Measurements from ENCODE around the gene CNGA3.
"Not testable (repeated sequence)": the region's sequence is repeated elsewhere in the genome, so short reads cannot be mapped to it uniquely, and the experiment has no call there.

The CNGA3 gene

GRCh38 chr2:98320171-98320570 lies 26.1 kb upstream of the CNGA3 start:
- DNase-seq (ENCODE audit: low read depth) = not testable (repeated sequence)

GRCh38 chr2:98324181-98324580 lies 22.1 kb upstream of the CNGA3 start:
- H3K4me3 ChIP-seq (ENCODE audit: low read depth, low read length) = no peak overlapping the region
- no peak for DNase-seq (ENCODE audit: low read depth)

More at GRCh38 chr2:98320171-98320570, 26.1 kb upstream of the CNGA3 start:
- H3K4me3 ChIP-seq (ENCODE audit: low read depth, low read length) = not testable (repeated sequence)

GRCh38 chr2:98327776-98328175 lies 18.5 kb upstream of the CNGA3 start:
- H3K4me3 ChIP-seq (ENCODE audit: low read depth, low read length) = no peak overlapping the region
- no peak for DNase-seq (ENCODE audit: low read depth)

GRCh38 chr2:98329549-98329948 lies 16.7 kb upstream of the CNGA3 start:
- no peak overlapping the region for H3K4me3 ChIP-seq (ENCODE audit: low read depth, low read length)
- DNase-seq (ENCODE audit: low read depth) = no peak

- DNase-seq (ENCODE audit: low read depth) = no peak
- H3K4me3 ChIP-seq (ENCODE audit: low read depth, low read length) = no peak overlapping the region
These were observed 13.3 kb upstream of the CNGA3 start for GRCh38 chr2:98332989-98333388.

GRCh38 chr2:98333922-98334321 lies 12.3 kb upstream of the CNGA3 start:
- no peak for DNase-seq (ENCODE audit: low read depth)
- H3K4me3 ChIP-seq (ENCODE audit: low read depth, low read length) = no peak overlapping the region

GRCh38 chr2:98334439-98335078 lies 11.7 kb upstream of the CNGA3 start:
- no peak overlapping the region for H3K4me3 ChIP-seq (ENCODE audit: low read depth, low read length)
- DNase-seq (ENCODE audit: low read depth) = peak; percentile 74

- DNase-seq (ENCODE audit: low read depth) = no peak
- no peak overlapping the region for H3K4me3 ChIP-seq (ENCODE audit: low read depth, low read length)
These were observed 11.0 kb upstream of the CNGA3 start for GRCh38 chr2:98335271-98335670.

GRCh38 chr2:98341241-98341640 lies 5.0 kb upstream of the CNGA3 start:
- H3K4me3 ChIP-seq (ENCODE audit: low read depth, low read length) = no peak overlapping the region
- DNase-seq (ENCODE audit: low read depth) = no peak

- H3K4me3 ChIP-seq (ENCODE audit: low read depth, low read length) = no peak overlapping the region
- no peak for DNase-seq (ENCODE audit: low read depth)
These were observed 3.0 kb upstream of the CNGA3 start for GRCh38 chr2:98343285-98343684.

- H3K4me3 ChIP-seq (ENCODE audit: low read depth, low read length) = no peak overlapping the region
- DNase-seq (ENCODE audit: low read depth) = no peak
These were observed 1.2 kb downstream of the CNGA3 start for GRCh38 chr2:98347298-98348065.

- DNase-seq (ENCODE audit: low read depth) = no peak
- H3K4me3 ChIP-seq (ENCODE audit: low read depth, low read length) = no peak overlapping the region
These were observed 1.9 kb downstream of the CNGA3 start for GRCh38 chr2:98348066-98348561.

GRCh38 chr2:98350411-98350810 lies 4.2 kb downstream of the CNGA3 start:
- no peak for DNase-seq (ENCODE audit: low read depth)
- H3K4me3 ChIP-seq (ENCODE audit: low read depth, low read length) = no peak overlapping the region

- no peak for DNase-seq (ENCODE audit: low read depth)
- no peak overlapping the region for H3K4me3 ChIP-seq (ENCODE audit: low read depth, low read length)
These were observed 9.6 kb downstream of the CNGA3 start for GRCh38 chr2:98355881-98356280.

GRCh38 chr2:98356729-98357128 lies 10.5 kb downstream of the CNGA3 start:
- no peak for DNase-seq (ENCODE audit: low read depth)
- H3K4me3 ChIP-seq (ENCODE audit: low read depth, low read length) = no peak overlapping the region

GRCh38 chr2:98357849-98358248 lies 11.6 kb downstream of the CNGA3 start:
- no peak overlapping the region for H3K4me3 ChIP-seq (ENCODE audit: low read depth, low read length)
- no peak for DNase-seq (ENCODE audit: low read depth)

GRCh38 chr2:98359986-98360385 lies 13.7 kb downstream of the CNGA3 start:
- no peak for DNase-seq (ENCODE audit: low read depth)
- H3K4me3 ChIP-seq (ENCODE audit: low read depth, low read length) = no peak overlapping the region

GRCh38 chr2:98367721-98368120 lies 21.5 kb downstream of the CNGA3 start:
- no peak overlapping the region for H3K4me3 ChIP-seq (ENCODE audit: low read depth, low read length)
- DNase-seq (ENCODE audit: low read depth) = no peak

- no peak for DNase-seq (ENCODE audit: low read depth)
- no peak overlapping the region for H3K4me3 ChIP-seq (ENCODE audit: low read depth, low read length)
These were observed 23.5 kb downstream of the CNGA3 start for GRCh38 chr2:98369710-98370239.

GRCh38 chr2:98372121-98372520 lies 25.9 kb downstream of the CNGA3 start:
- no peak overlapping the region for H3K4me3 ChIP-seq (ENCODE audit: low read depth, low read length)
- no peak for DNase-seq (ENCODE audit: low read depth)

GRCh38 chr2:98372579-98372978 lies 26.3 kb downstream of the CNGA3 start:
- H3K4me3 ChIP-seq (ENCODE audit: low read depth, low read length) = no peak overlapping the region
- DNase-seq (ENCODE audit: low read depth) = no peak
